GM18505 (cell line): ENCODE measurements around the gene CNOT6L.
"Not testable (repeated sequence)": the region's sequence is repeated elsewhere in the genome, so short reads cannot be mapped to it uniquely, and the experiment has no call there.

Source experiments
- ATAC-seq: cut with Tn5 transposase; IDR thresholded peaks from one replicate; pipeline ENCODE4 v1.9.1; 2021; ENCODE audit not compliant: unreplicated experiment
- POLR2A ChIP-seq: IDR thresholded peaks from 4 replicates; pipeline ENCODE4 v1.6.1; 2011; ENCODE audit warnings: borderline replicate concordance; ENCODE audit not compliant: insufficient read depth, insufficient read length; ENCODE audit errors: extremely low read depth

CNOT6L gene

GRCh38 chr4:77783895-77784294 is 35.3 kb downstream of the CNOT6L start:
- no peak for ATAC-seq
- no peak for TF ChIP-seq POLR2A

- no peak for TF ChIP-seq POLR2A
- no peak for ATAC-seq
Measured at GRCh38 chr4:77782102-77782835, 36.9 kb downstream of the CNOT6L start.

GRCh38 chr4:77780762-77781161 is 38.4 kb downstream of the CNOT6L start:
- ATAC-seq: not testable (repeated sequence)

- ATAC-seq: no peak
- TF ChIP-seq POLR2A: no peak
Measured at GRCh38 chr4:77777135-77777807, 41.9 kb downstream of the CNOT6L start.

- TF ChIP-seq POLR2A: no peak
- ATAC-seq: no peak
Measured at GRCh38 chr4:77776182-77777134, 42.7 kb downstream of the CNOT6L start.

GRCh38 chr4:77773101-77773500 is 46.1 kb downstream of the CNOT6L start:
- ATAC-seq: no peak

GRCh38 chr4:77771566-77771965 is 47.6 kb downstream of the CNOT6L start:
- no peak for ATAC-seq
- no peak for TF ChIP-seq POLR2A

More at GRCh38 chr4:77773101-77773500, 46.1 kb downstream of the CNOT6L start:
- TF ChIP-seq POLR2A: no peak

- no peak for ATAC-seq
- no peak for TF ChIP-seq POLR2A
Measured at GRCh38 chr4:77765720-77766119, 53.4 kb downstream of the CNOT6L start.

GRCh38 chr4:77762531-77762930 is 56.6 kb downstream of the CNOT6L start:
- ATAC-seq: no peak
- TF ChIP-seq POLR2A: no peak

- TF ChIP-seq POLR2A: no peak
- no peak for ATAC-seq
Measured at GRCh38 chr4:77761595-77761994, 57.6 kb downstream of the CNOT6L start.

- TF ChIP-seq POLR2A: no peak
- ATAC-seq: no peak
Measured at GRCh38 chr4:77758804-77759203, 60.4 kb downstream of the CNOT6L start.

GRCh38 chr4:77751764-77752163 is 67.4 kb downstream of the CNOT6L start:
- no peak for TF ChIP-seq POLR2A
- no peak for ATAC-seq

- no peak for TF ChIP-seq POLR2A
- ATAC-seq: no peak
Measured at GRCh38 chr4:77745792-77746191, 73.4 kb downstream of the CNOT6L start.
